Uterus (tissue), 4 donors: ENCODE data around the gene PRRX2. TPM values are rescaled to one million over a fixed set of nuclear protein-coding genes. Genes with fewer than 3 reads are reported as not detected.

Experiments
- DNase-seq, 2 donors: peaks; one replicate each; pipeline ENCODE4 v3.0.0-alpha.2; 2019 to 2020
- H3K27ac ChIP-seq, 2 donors: fragments of 200-600 bp; sonication (generic); 1 replicate in 1 of 2; 2 replicates in 1 of 2; pipeline ENCODE4 v1.5.1; 2016 to 2018
- H3K27me3 ChIP-seq, 2 donors: fragments of 200-600 bp; sonication (generic); one replicate each; pipeline ENCODE4 v1.5.1; 2018 to 2019; ENCODE audit warnings: control low read depth in 1 of 2
- H3K36me3 ChIP-seq, 2 donors: fragments of 200-600 bp; sonication (generic); one replicate each; pipeline ENCODE4 v1.5.1; 2019; ENCODE audit warnings: control low read depth in 1 of 2
- H3K4me1 ChIP-seq, 2 donors: fragments of 200-600 bp; sonication (generic); one replicate each; pipeline ENCODE4 v1.5.1; 2018 to 2019; ENCODE audit warnings: control low read depth in 1 of 2
- H3K4me3 ChIP-seq, 2 donors: fragments of 200-600 bp; sonication (generic); 1 replicate in 1 of 2; 2 replicates in 1 of 2; pipeline ENCODE4 v1.5.1; 2018 to 2019; ENCODE audit warnings: mild to moderate bottlenecking in 1 of 2
- H3K9me3 ChIP-seq, 2 donors: fragments of 200-600 bp; sonication (generic); one replicate each; pipeline ENCODE4 v1.5.1; 2019; ENCODE audit warnings: control low read depth in 1 of 2
- POLR2A ChIP-seq, 2 donors: fragments of 450-650 bp; IDR thresholded peaks; one replicate each; pipeline ENCODE4 v1.6.1; 2016; ENCODE audit warnings: antibody characterized with exemption in 2 of 2, mild to moderate bottlenecking in 1 of 2, moderate library complexity in 1 of 2
- intact Hi-C: fragments of 100-400 bp; cut with DNase I; formaldehyde crosslinking; loops from one replicate; pipeline ENCODE4 v1.15.1; 2023; ENCODE audit warnings: low total_unique reads
- total RNA-seq, 4 donors: library from RNA; depleted of rRNA in 3 of 4; stranded (reverse); fragments of >200 nt in 3 of 4; gene quantifications; one replicate each; pipeline versions ENCODE4 v1.1.0 to v1.2.4, GENCODE V29; 2014 to 2023
- TF ChIP-seq, protein P1 (sequence below), 4 experiments: fragments of 200-600 bp in 2 of 4; fragments of 450-650 bp in 2 of 4; sonication (generic) in 2 of 4; IDR thresholded peaks; one replicate each; pipeline ENCODE4 v1.5.1; 2016 to 2019; ENCODE audit warnings: antibody characterized with exemption in 4 of 4, mild to moderate bottlenecking in 2 of 4, moderate library complexity in 1 of 4
- donor health status: DM: yes; HTN: yes; CAD: no.

Gene PRRX2
- total RNA-seq, 4 donors from 2014 or later = 3.5 to 5.5 TPM; not detected in 2

DNA sequence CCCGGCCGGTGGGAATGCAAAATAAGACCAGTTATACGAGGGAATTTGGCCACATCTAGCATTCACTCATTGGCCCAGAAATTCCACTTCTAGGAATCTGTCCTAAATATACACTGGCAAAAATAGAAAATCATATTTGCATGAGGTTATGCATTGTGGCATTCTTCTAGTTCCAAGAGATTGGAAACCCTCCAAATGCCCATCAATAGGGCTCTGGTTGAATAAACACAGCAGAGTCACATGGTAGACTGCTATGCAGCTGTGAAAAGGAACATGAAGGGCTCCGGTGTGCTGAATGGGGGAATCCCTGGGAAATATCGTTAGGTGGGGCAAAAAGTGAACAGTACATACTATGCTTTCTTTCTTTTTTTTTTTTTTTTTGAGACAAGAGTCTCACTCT is 50.6 kb downstream of the PRRX2 start:
- H3K27me3 ChIP-seq = no peaks in the 10 kb centered on the region
- H3K9me3 ChIP-seq = no peaks in the 10 kb centered on the region
- no peak overlapping the region for H3K4me3 ChIP-seq
- H3K27ac ChIP-seq = no peak overlapping the region
- H3K4me1 ChIP-seq = peaks cover 0 to 4% of the 10 kb centered on the region in 2 donors
- no peaks in the 10 kb centered on the region for H3K36me3 ChIP-seq
- no peak for DNase-seq
- intact Hi-C loops = no loop called here
- no peak for TF ChIP-seq POLR2A (IDR thresholded peaks at IDR 0.05)
- TF ChIP-seq, protein P1, sequence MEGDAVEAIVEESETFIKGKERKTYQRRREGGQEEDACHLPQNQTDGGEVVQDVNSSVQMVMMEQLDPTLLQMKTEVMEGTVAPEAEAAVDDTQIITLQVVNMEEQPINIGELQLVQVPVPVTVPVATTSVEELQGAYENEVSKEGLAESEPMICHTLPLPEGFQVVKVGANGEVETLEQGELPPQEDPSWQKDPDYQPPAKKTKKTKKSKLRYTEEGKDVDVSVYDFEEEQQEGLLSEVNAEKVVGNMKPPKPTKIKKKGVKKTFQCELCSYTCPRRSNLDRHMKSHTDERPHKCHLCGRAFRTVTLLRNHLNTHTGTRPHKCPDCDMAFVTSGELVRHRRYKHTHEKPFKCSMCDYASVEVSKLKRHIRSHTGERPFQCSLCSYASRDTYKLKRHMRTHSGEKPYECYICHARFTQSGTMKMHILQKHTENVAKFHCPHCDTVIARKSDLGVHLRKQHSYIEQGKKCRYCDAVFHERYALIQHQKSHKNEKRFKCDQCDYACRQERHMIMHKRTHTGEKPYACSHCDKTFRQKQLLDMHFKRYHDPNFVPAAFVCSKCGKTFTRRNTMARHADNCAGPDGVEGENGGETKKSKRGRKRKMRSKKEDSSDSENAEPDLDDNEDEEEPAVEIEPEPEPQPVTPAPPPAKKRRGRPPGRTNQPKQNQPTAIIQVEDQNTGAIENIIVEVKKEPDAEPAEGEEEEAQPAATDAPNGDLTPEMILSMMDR (IDR thresholded peaks at IDR 0.05) = no peak

DNA sequence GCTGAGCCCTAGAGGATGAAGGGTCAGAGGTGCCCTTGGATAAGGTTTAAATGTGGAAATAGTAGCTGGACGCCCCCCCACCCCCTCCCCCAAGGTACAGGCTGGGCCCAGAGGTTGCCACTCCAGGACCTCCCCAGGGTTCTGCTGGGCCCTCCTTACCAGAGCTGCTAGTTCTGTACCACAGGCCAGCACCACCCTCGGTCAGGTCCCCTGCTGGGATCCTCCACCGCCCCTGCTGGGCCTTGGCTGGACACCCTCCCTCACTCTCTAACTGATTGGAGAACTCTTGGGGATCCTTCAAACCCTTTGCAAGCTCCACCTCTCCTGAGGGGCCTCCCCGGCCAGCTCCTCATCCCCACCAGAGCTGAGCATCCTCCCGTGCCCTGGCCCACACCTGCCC is 52.5 kb downstream of the PRRX2 start:
- H3K27me3 ChIP-seq = no peaks in the 10 kb centered on the region
- peaks cover 0 to under 1% of the 10 kb centered on the region in 2 donors for H3K4me1 ChIP-seq
- no peak overlapping the region for H3K27ac ChIP-seq
- no peaks in the 10 kb centered on the region for H3K9me3 ChIP-seq
- intact Hi-C loops = no loop called here
- no peak for DNase-seq
- no peaks in the 10 kb centered on the region for H3K36me3 ChIP-seq
- TF ChIP-seq, protein P1 (IDR thresholded peaks at IDR 0.05) = no peak
- TF ChIP-seq POLR2A (IDR thresholded peaks at IDR 0.05) = no peak
- H3K4me3 ChIP-seq = no peak overlapping the region

- Histone ChIP-seq H3K27me3 (no peaks in the 10 kb centered on the region), H3K4me3 (no peak overlapping the region), H3K4me1 (no peaks in the 10 kb centered on the region), H3K9me3 (no peaks in the 10 kb centered on the region), H3K27ac (no peak overlapping the region), H3K36me3 (no peaks in the 10 kb centered on the region)
- intact Hi-C loops = no loop called here
- no peak for DNase-seq
- TF ChIP-seq POLR2A (IDR thresholded peaks at IDR 0.05) = no peak
- TF ChIP-seq, protein P1 (IDR thresholded peaks at IDR 0.05) = no peak
Observed at GRCh38 chr9:129718647-129719046, 53.2 kb downstream of the PRRX2 start.

DNA sequence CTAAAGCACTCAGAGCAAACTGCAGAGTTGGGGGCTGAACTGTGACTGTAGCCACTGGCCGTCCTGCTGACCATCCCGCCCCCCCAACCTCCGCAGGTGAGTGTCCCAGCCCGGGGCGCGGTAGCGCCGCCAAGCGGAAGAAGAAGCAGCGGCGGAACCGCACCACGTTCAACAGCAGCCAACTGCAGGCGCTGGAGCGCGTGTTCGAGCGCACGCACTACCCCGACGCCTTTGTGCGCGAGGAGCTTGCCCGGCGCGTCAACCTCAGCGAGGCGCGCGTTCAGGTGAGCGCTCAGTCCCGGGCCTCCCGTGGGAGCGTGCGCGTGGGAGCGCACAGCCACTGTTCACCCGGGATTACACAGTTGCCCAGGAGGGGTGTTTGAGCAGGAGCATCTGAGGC is 53.7 kb downstream of the PRRX2 start:
- H3K4me3 ChIP-seq = no peak overlapping the region
- intact Hi-C loops = no loop called here
- DNase-seq = no peak
- H3K9me3 ChIP-seq = no peaks in the 10 kb centered on the region
- no peak overlapping the region for H3K27ac ChIP-seq
- TF ChIP-seq, protein P1 (IDR thresholded peaks at IDR 0.05) = no peak
- TF ChIP-seq POLR2A (IDR thresholded peaks at IDR 0.05) = no peak
- no peaks in the 10 kb centered on the region for H3K27me3 ChIP-seq
- H3K36me3 ChIP-seq = no peaks in the 10 kb centered on the region
- H3K4me1 ChIP-seq = no peaks in the 10 kb centered on the region

GRCh38 chr9:129720181-129720864 is 54.9 kb downstream of the PRRX2 start:
- TF ChIP-seq, protein P1 (IDR thresholded peaks at IDR 0.05) = no peak
- TF ChIP-seq POLR2A (IDR thresholded peaks at IDR 0.05) = no peak
- Histone ChIP-seq H3K4me3 (no peak overlapping the region), H3K36me3 (no peaks in the 10 kb centered on the region), H3K9me3 (no peaks in the 10 kb centered on the region), H3K4me1 (no peaks in the 10 kb centered on the region), H3K27ac (no peak overlapping the region), H3K27me3 (no peaks in the 10 kb centered on the region)
- intact Hi-C loops = loop anchor here (10.0 kb wide), 1 partner anchor 66 kb away; no protein-coding TSS in a partner anchor
- DNase-seq = no peak
